ENCODE measurements around the gene CCNB3. TPM values are rescaled to one million over a fixed set of nuclear protein-coding genes. Genes with fewer than 3 reads are reported as not detected.
A peak's percentile ranks its signal among the peaks of the same experiment; 100 is the strongest.

Gene CCNB3
- total RNA-seq, 2 donors from 2014 or later, result 0.33 to 0.78 TPM

DNA sequence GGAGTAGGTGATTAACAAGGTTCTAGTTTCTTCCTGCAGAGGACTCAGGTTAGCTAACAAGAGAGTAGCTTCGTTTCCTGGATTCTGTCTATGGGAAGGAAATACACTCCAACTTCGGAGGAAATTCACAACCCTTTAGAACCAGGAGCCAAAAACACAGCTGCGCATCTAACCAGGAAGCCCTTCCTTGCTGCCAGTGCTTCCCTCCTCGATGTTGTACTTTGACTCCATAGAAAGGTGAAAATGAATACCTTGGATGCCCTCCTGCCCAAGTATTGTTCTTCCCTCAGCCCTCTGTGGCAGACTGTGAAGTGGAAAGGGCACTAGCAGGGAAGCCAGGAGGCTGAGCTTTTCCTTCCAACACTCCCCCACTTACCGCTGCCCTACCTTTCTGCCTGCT is 38.8 kb upstream of the CCNB3 start:
- no peak for TF ChIP-seq POLR2A (IDR thresholded peaks at IDR 0.05)
- TF ChIP-seq, protein P1, sequence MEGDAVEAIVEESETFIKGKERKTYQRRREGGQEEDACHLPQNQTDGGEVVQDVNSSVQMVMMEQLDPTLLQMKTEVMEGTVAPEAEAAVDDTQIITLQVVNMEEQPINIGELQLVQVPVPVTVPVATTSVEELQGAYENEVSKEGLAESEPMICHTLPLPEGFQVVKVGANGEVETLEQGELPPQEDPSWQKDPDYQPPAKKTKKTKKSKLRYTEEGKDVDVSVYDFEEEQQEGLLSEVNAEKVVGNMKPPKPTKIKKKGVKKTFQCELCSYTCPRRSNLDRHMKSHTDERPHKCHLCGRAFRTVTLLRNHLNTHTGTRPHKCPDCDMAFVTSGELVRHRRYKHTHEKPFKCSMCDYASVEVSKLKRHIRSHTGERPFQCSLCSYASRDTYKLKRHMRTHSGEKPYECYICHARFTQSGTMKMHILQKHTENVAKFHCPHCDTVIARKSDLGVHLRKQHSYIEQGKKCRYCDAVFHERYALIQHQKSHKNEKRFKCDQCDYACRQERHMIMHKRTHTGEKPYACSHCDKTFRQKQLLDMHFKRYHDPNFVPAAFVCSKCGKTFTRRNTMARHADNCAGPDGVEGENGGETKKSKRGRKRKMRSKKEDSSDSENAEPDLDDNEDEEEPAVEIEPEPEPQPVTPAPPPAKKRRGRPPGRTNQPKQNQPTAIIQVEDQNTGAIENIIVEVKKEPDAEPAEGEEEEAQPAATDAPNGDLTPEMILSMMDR (IDR thresholded peaks at IDR 0.05), result no peak
- no peaks in the 10 kb centered on the region for H3K27me3 ChIP-seq
- 79 to 84% methylated on average over 5 of the region's 5 CpGs for WGBS, 2 donors

DNA sequence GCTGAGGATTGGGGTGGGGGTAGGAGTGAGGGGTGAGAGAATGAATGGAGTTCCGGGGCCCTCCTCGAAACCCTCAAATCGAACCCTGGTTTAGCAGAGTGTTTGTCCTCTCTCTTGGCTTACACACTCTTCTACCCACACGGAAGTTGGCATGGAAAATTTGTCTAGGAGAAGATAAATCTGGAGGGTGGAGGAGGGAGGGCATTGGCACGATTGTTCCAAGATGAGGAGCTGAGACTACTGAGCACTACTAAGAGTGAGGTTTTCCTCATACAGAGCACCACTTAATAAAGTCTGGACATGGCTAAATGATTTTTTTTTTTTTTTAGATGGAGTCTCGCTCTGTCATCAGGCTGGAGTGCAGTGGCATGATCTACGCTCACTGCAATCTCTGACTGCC is 37.2 kb upstream of the CCNB3 start:
- DNase-seq, result peak in 3 of 4 donors; percentile 13 to 32 (median 23)
- 10 to 50% methylated on average over 3 to 7 of the region's 7 CpGs for whole genome bisulfite sequencing, 2 donors
- intact Hi-C loops (cut with DNase I), result no loop called here
- H3K36me3 ChIP-seq (replicated peaks in 1 of 2; ENCODE audit: insufficient read depth in 1 of 2, low read depth in 2 of 2), result no peaks in the 10 kb centered on the region
- TF ChIP-seq POLR2A (IDR thresholded peaks at IDR 0.05), result no peak
- TF ChIP-seq, protein P1 (IDR thresholded peaks at IDR 0.05), result no peak
- H3K4me1 ChIP-seq, result no peaks in the 10 kb centered on the region
- ATAC-seq, result peak; percentile 38
- no peak overlapping the region for H3K4me3 ChIP-seq
- no peaks in the 10 kb centered on the region for H3K9me3 ChIP-seq
- no peak overlapping the region for H3K27ac ChIP-seq
- no peaks in the 10 kb centered on the region for H3K27me3 ChIP-seq

More for the DNA sequence above, 38.8 kb upstream of the CCNB3 start:
- H3K4me1 ChIP-seq, result no peaks in the 10 kb centered on the region
- H3K4me3 ChIP-seq, result no peak overlapping the region
- intact Hi-C loops (cut with DNase I), result no loop called here
- H3K9me3 ChIP-seq, result no peaks in the 10 kb centered on the region
- ATAC-seq, result no peak
- no peak for DNase-seq
- no peak overlapping the region for H3K27ac ChIP-seq
- no peaks in the 10 kb centered on the region for H3K36me3 ChIP-seq (replicated peaks in 1 of 2; ENCODE audit: insufficient read depth in 1 of 2, low read depth in 2 of 2)

DNA sequence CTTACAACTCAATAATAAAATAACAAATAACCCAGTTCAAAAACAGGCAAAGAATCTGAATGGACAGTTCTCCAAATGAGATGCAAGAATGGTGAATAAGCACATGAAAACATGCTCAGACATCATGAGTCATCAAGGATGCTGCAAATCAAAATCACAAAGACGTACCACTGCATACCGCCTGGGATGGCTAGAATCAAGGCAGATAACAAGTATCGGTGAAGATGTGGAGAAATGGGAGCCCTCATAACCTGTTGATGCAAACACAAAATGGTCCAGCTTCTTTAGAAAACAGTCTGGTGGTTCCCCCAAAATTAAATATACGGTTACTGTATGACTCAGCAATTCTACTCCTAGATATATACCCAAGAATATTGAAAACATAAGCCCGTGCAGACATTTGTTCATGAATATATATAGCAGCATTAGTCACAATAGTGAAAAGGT is 36.3 kb upstream of the CCNB3 start:
- no peaks in the 10 kb centered on the region for H3K9me3 ChIP-seq
- TF ChIP-seq, protein P1 (IDR thresholded peaks at IDR 0.05), result no peak
- TF ChIP-seq POLR2A (IDR thresholded peaks at IDR 0.05), result no peak
- 75 to 80% methylated on average over 5 of the region's 5 CpGs for WGBS, 2 donors
- no peaks in the 10 kb centered on the region for H3K36me3 ChIP-seq (replicated peaks in 1 of 2; ENCODE audit: insufficient read depth in 1 of 2, low read depth in 2 of 2)
- no peak overlapping the region for H3K27ac ChIP-seq
- ATAC-seq (no peak), DNase-seq (no peak)
- no peak overlapping the region for H3K4me3 ChIP-seq
- intact Hi-C loops (cut with DNase I), result no loop called here
- H3K4me1 ChIP-seq, result no peaks in the 10 kb centered on the region
- H3K27me3 ChIP-seq, result no peaks in the 10 kb centered on the region

DNA sequence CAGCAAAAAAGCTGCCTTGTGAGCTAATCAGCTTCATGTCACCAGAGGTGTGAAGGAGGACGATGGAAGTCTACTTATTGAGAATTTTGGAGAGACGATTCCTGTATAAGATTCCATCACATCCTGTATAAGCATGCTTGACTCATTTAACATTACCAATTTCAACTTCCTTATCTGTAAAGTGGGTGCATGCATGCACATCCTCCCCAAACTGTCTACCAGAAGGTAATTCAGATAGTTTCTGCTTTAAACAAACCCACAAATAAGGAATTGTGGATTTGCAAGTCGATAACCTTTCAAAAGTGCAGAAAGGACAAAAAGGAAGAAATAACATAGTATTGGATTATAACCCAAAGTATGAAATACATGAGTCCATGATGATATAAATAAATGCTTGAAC is 34.8 kb upstream of the CCNB3 start:
- Histone ChIP-seq H3K4me1 (no peaks in the 10 kb centered on the region), H3K27me3 (no peaks in the 10 kb centered on the region), H3K4me3 (no peak overlapping the region), H3K27ac (no peak overlapping the region), H3K9me3 (no peaks in the 10 kb centered on the region), H3K36me3 (replicated peaks in 1 of 2; ENCODE audit: insufficient read depth in 1 of 2, low read depth in 2 of 2) (no peaks in the 10 kb centered on the region)
- TF ChIP-seq, protein P1 (IDR thresholded peaks at IDR 0.05), result no peak
- no peak for TF ChIP-seq POLR2A (IDR thresholded peaks at IDR 0.05)
- intact Hi-C loops (cut with DNase I), result no loop called here
- no peak for DNase-seq
- no peak for ATAC-seq
- WGBS, 2 donors, result 62 to 84% methylated on average over 3 of the region's 3 CpGs
